ENCODE measurements around the gene MCRIP2.

MCRIP2 gene

GRCh38 chr16:633336-634050 is 8.1 kb upstream of the MCRIP2 start:
- no peak for DNase-seq

GRCh38 chr16:634051-634670 is 7.5 kb upstream of the MCRIP2 start:
- DNase-seq, result no peak

GRCh38 chr16:634996-635395 is 6.6 kb upstream of the MCRIP2 start:
- no peak for DNase-seq

GRCh38 chr16:635573-636205 is 5.9 kb upstream of the MCRIP2 start:
- DNase-seq, result no peak

- DNase-seq, result peak; percentile 94
Observed at GRCh38 chr16:636206-637080, 5.2 kb upstream of the MCRIP2 start, which contains the start of gene METTL26. METTL26 (minus strand) TSS chr16:636305; CDS start chr16:636290, 15 bp downstream.

- DNase-seq, result peak; percentile 14
Observed at GRCh38 chr16:637081-638018, 4.3 kb upstream of the MCRIP2 start.

- DNase-seq, result no peak
Observed at GRCh38 chr16:638034-638543, 3.5 kb upstream of the MCRIP2 start.

GRCh38 chr16:638836-639235 is 2.8 kb upstream of the MCRIP2 start:
- DNase-seq, result no peak

GRCh38 chr16:640614-641013 is 1.0 kb upstream of the MCRIP2 start:
- DNase-seq, result no peak

GRCh38 chr16:642189-643049 is 791 bp downstream of the MCRIP2 start:
- no peak for DNase-seq

GRCh38 chr16:643050-643368 is 1.4 kb downstream of the MCRIP2 start:
- DNase-seq, result peak; percentile 32

- DNase-seq, result no peak
Observed at GRCh38 chr16:644556-644955, 2.9 kb downstream of the MCRIP2 start.

- no peak for DNase-seq
Observed at GRCh38 chr16:645852-646678, 4.4 kb downstream of the MCRIP2 start.

GRCh38 chr16:646679-647172 is 5.1 kb downstream of the MCRIP2 start:
- DNase-seq, result no peak

- DNase-seq, result no peak
Observed at GRCh38 chr16:647173-647902, 5.7 kb downstream of the MCRIP2 start.

- peak; percentile 42 for DNase-seq
Observed at GRCh38 chr16:648071-648780, 6.6 kb downstream of the MCRIP2 start.

- DNase-seq, result peak; percentile 91
Observed at GRCh38 chr16:648781-649589, 7.4 kb downstream of the MCRIP2 start, which contains the start of gene WDR90. WDR90 (plus strand) TSS chr16:649365; CDS start chr16:649417, 52 bp downstream.
